Esophagus squamous epithelium (tissue), 5 donors: ENCODE results near the gene ZNF280A. TPM values are rescaled to one million over a fixed set of nuclear protein-coding genes. Genes with fewer than 3 reads are reported as not detected.
"Not testable (repeated sequence)": the region's sequence is repeated elsewhere in the genome, so short reads cannot be mapped to it uniquely, and the experiment has no call there.

Source experiments
- DNase-seq: peaks from one replicate; lab custom pipeline; 2025; lab: John Stamatoyannopoulos, UW
- H3K27ac ChIP-seq, 4 donors: fragments of 200-600 bp; sonication (generic); one replicate each; pipeline ENCODE4 v1.5.1; 2016 to 2019; ENCODE audit warnings: mild to moderate bottlenecking in 1 of 4
- H3K27me3 ChIP-seq, 4 donors: fragments of 200-600 bp; sonication (generic); 1 replicate in 3 of 4; 2 replicates in 1 of 4; pipeline versions ENCODE4 v1.5.1 to v1.6.0; 2017 to 2021; ENCODE audit warnings: antibody characterized with exemption in 1 of 4
- H3K36me3 ChIP-seq, 3 donors: fragments of 200-600 bp; sonication (generic); one replicate each; pipeline ENCODE4 v1.5.1; 2016 to 2019
- H3K4me1 ChIP-seq, 3 donors: fragments of 200-600 bp; sonication (generic); one replicate each; pipeline ENCODE4 v1.5.1; 2017 to 2019
- H3K4me3 ChIP-seq, 4 donors: fragments of 200-600 bp; sonication (generic); 1 replicate in 3 of 4; 2 replicates in 1 of 4; pipeline ENCODE4 v1.5.1; 2016 to 2019; ENCODE audit warnings: mild to moderate bottlenecking in 2 of 4, moderate library complexity in 1 of 4
- H3K9me3 ChIP-seq, 3 donors: fragments of 200-600 bp; sonication (generic); one replicate each; pipeline ENCODE4 v1.5.1; 2016 to 2019
- POLR2A ChIP-seq, 4 donors: fragments of 450-650 bp; IDR thresholded peaks; one replicate each; pipeline ENCODE4 v1.6.1; 2017; ENCODE audit warnings: antibody characterized with exemption in 4 of 4, mild to moderate bottlenecking in 4 of 4, moderate library complexity in 3 of 4
- WGBS, 2 donors: methylation state at CpG; one replicate each; pipeline ENCODE4 v1.1.5; 2018; 5-methylcytosine and 5-hydroxymethylcytosine counted together
- intact Hi-C: fragments of 100-400 bp; cut with DNase I; formaldehyde crosslinking; loops from one replicate; pipeline ENCODE4 v1.15.0; 2022
- total RNA-seq, 4 donors: library from RNA; depleted of rRNA; stranded (reverse); fragments of >200 nt; gene quantifications; one replicate each; pipeline ENCODE4 v1.1.0, GENCODE V29; 2016
- TF ChIP-seq, protein P1 (sequence below), 6 experiments: fragments of 450-650 bp in 4 of 6; fragments of 200-600 bp in 2 of 6; sonication (generic) in 2 of 6; IDR thresholded peaks; one replicate each; pipeline ENCODE4 v1.5.1; 2016 to 2019; ENCODE audit warnings: antibody characterized with exemption in 6 of 6, mild to moderate bottlenecking in 4 of 6, moderate library complexity in 4 of 6
- donor health status: DM: yes; HTN: yes; CAD: no.

Gene ZNF280A
- total RNA-seq, 4 donors from 2014 or later, result not detected

DNA sequence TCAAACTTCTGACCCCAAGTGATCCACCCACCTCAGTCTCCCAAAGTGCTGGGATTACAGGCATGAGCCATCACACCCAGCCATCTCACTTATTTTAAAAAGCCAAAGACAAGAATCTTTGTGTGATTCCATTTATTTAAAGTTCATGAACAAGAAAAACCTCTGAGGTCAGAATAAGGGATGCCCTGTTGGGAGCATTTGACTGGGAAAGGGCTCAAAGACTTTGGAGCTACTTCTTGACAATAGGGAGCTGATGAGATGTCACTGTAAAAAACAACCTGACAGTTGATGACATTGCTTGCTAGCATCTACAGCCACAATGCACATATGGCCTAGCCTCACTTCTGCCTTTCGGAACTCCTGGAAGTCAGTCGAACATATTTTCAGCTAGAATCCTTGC, 6.5 kb downstream of the ZNF280A start:
- intact Hi-C loops, result no loop called here
- TF ChIP-seq POLR2A (IDR thresholded peaks at IDR 0.05), result no peak
- TF ChIP-seq, protein P1, sequence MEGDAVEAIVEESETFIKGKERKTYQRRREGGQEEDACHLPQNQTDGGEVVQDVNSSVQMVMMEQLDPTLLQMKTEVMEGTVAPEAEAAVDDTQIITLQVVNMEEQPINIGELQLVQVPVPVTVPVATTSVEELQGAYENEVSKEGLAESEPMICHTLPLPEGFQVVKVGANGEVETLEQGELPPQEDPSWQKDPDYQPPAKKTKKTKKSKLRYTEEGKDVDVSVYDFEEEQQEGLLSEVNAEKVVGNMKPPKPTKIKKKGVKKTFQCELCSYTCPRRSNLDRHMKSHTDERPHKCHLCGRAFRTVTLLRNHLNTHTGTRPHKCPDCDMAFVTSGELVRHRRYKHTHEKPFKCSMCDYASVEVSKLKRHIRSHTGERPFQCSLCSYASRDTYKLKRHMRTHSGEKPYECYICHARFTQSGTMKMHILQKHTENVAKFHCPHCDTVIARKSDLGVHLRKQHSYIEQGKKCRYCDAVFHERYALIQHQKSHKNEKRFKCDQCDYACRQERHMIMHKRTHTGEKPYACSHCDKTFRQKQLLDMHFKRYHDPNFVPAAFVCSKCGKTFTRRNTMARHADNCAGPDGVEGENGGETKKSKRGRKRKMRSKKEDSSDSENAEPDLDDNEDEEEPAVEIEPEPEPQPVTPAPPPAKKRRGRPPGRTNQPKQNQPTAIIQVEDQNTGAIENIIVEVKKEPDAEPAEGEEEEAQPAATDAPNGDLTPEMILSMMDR (IDR thresholded peaks at IDR 0.05), result no peak
- 89 to 96% methylated on average over 2 of the region's 2 CpGs for WGBS, 2 donors

DNA sequence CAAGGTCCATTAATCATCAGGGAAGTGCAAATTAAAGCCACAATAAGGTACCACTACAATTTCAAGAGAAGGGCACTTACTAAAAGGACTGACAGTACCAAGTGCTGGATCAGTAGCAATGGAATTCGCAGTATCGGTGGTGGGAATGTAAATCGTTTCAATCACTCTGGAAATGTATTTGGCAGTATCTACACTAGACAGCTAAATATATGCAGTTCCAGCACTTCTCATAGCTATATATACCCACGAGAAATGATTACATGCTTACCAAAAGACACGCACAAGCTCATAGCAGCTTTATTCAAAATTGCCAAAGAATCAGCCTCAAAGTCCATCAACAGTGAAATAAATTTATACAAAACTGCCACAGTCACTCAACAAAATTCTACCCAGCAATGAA, 7.1 kb downstream of the ZNF280A start:
- no peak overlapping the region for H3K27ac ChIP-seq
- peaks cover 0 to 67% (median 0%) of the 10 kb centered on the region in 4 donors for H3K27me3 ChIP-seq
- intact Hi-C loops, result no loop called here
- no peak for DNase-seq
- WGBS, 2 donors, result 76% methylated on average over 5 of the region's 5 CpGs
- H3K36me3 ChIP-seq, result no peaks in the 10 kb centered on the region
- TF ChIP-seq POLR2A (IDR thresholded peaks at IDR 0.05), result no peak
- TF ChIP-seq, protein P1 (IDR thresholded peaks at IDR 0.05), result no peak
- peaks cover 0 to 24% (median 7%) of the 10 kb centered on the region in 3 donors for H3K9me3 ChIP-seq
- H3K4me1 ChIP-seq, result peaks cover 0 to 9% (median 0%) of the 10 kb centered on the region in 3 donors
- no peak overlapping the region for H3K4me3 ChIP-seq

More for the DNA sequence above, 6.5 kb downstream of the ZNF280A start:
- H3K9me3 ChIP-seq, result peaks cover 0 to 19% (median 7%) of the 10 kb centered on the region in 3 donors
- DNase-seq, result no peak
- H3K36me3 ChIP-seq, result no peaks in the 10 kb centered on the region
- peaks cover 0 to 65% (median 0%) of the 10 kb centered on the region in 4 donors for H3K27me3 ChIP-seq
- H3K4me1 ChIP-seq, result peaks cover 0 to 2% (median 0%) of the 10 kb centered on the region in 3 donors
- H3K27ac ChIP-seq, result no peak overlapping the region
- no peak overlapping the region for H3K4me3 ChIP-seq

DNA sequence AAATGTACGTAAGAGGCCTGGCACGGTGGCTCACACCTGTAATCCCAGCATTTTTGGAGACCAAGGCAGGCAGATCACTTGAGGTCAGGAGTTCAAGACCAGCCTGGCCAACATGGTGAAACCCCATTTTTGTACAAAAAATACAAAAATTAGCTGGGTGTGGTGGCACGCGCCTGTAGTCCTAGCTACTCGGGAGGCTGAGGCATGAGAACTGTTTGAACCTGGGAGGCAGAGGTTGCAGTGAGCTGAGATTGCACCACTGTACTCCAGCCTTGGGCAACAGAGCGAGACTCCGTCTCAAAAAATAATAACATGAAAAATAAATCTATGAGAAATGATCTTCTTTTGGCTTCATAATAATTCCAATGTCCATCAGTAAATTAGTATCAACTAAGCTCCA, 9.2 kb downstream of the ZNF280A start:
- H3K27ac ChIP-seq, DNase-seq, H3K36me3 ChIP-seq, H3K4me3 ChIP-seq, intact Hi-C loops, H3K4me1 ChIP-seq: not testable (repeated sequence)
- WGBS, 2 donors, result 93 to 98% methylated on average over 7 of the region's 7 CpGs
- Histone ChIP-seq H3K27me3 (peaks cover 0 to 56% (median 1%) of the 10 kb centered on the region in 4 donors), H3K9me3 (peaks cover 0 to 24% (median 7%) of the 10 kb centered on the region in 3 donors)

DNA sequence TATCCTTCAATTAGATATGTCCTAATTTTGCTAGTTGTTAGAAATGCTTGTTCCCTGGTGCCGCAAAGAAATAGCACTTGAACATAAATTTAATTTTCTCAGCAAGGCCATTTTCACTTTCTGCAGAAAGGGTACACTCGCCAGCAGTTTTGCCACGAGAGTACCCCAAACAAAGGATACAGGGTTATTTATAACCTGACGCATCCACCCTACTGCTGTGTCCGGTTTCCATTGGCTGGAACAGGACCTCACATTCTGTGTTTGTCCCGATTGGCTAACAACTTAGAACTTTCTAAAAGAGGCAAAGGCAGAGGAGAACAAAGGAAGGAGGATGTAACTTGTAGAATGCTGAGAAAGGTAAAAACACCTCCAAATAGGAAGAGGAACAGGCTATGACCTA, 10.2 kb downstream of the ZNF280A start:
- WGBS, 2 donors, result 94% methylated on average over 6 of the region's 6 CpGs
- DNase-seq, H3K36me3 ChIP-seq, intact Hi-C loops, H3K4me1 ChIP-seq, H3K4me3 ChIP-seq, H3K27ac ChIP-seq: not testable (repeated sequence)
- H3K27me3 ChIP-seq, result peaks cover 0 to 49% (median 1%) of the 10 kb centered on the region in 4 donors
- peaks cover 0 to 24% (median 7%) of the 10 kb centered on the region in 3 donors for H3K9me3 ChIP-seq

DNA sequence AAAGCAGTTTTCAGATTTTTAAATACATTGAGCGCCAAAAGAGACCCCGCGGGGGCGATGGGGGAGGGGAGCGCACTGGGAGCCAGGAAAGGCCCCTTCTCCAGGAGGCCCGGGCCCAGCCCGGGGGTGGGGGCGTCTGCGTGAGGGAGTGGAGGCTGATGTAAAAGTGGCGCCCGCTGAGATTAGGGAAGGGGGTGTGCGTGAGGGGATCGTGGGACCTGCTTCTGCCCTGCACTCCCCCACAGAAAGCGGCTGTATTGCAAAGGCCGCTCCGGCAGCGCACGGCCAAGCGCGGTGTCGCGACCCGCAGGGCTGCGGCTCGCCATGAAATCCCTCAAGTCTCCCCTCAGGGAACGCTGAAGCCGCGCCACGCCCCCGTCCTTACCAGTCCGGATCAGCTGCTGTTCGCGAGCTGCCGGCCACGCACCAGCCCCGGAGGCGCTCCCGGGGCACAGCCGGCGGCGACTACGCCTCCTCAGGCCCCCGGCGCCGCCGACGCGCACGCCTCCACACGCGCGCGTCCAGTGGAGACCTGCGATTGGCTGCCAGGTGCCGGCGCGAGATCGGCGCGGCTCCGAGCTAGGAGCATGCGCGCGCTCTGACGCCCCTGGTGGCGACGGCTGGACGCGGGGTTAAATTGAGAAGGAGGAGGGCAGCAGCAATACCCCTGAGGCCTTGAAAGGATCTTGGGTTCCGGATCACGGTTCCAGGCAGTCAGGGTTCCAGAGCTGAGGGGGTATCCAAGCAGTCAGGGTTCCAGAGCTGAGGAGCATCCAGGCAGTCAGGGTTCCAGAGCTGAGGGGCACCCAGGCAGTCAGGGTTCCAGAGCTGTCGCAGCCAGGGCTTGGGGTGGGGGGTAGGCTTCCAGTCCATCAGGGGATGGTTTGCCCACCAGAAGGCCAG, 11.5 kb downstream of the ZNF280A start, which contains the start of gene ZNF280B:
TSS of gene ZNF280B (minus strand) at position 469 of the 903 bp plus-strand sequence. CDS start 19,344 bp downstream, outside the sequence.
- DNase-seq, result peak; percentile 5
- intact Hi-C loops, result no loop called here
- 12 to 21% methylated on average over 8 to 15 of the region's 72 CpGs for WGBS, 2 donors
- TF ChIP-seq POLR2A (IDR thresholded peaks at IDR 0.05), result peak in 1 of 4 donors; percentile 24
- TF ChIP-seq, protein P1 (IDR thresholded peaks at IDR 0.05), result peak in 3 of 6 experiments; percentile 14 to 47 (median 15)
- H3K4me1 ChIP-seq, result peaks cover 0 to 9% (median 0%) of the 10 kb centered on the region in 3 donors
- H3K36me3 ChIP-seq, result no peaks in the 10 kb centered on the region
- H3K4me3 ChIP-seq, result peak within 1 kb of the TSS; percentile 14 to 67 (median 40)
- H3K9me3 ChIP-seq, result peaks cover 0 to 24% (median 7%) of the 10 kb centered on the region in 3 donors
- no peak within 1 kb of the TSS for H3K27ac ChIP-seq
- H3K27me3 ChIP-seq, result peaks cover 0 to 37% (median 1%) of the 10 kb centered on the region in 4 donors
